ENCODE data around the gene PLA2G4E.

Gene PLA2G4E

DNA sequence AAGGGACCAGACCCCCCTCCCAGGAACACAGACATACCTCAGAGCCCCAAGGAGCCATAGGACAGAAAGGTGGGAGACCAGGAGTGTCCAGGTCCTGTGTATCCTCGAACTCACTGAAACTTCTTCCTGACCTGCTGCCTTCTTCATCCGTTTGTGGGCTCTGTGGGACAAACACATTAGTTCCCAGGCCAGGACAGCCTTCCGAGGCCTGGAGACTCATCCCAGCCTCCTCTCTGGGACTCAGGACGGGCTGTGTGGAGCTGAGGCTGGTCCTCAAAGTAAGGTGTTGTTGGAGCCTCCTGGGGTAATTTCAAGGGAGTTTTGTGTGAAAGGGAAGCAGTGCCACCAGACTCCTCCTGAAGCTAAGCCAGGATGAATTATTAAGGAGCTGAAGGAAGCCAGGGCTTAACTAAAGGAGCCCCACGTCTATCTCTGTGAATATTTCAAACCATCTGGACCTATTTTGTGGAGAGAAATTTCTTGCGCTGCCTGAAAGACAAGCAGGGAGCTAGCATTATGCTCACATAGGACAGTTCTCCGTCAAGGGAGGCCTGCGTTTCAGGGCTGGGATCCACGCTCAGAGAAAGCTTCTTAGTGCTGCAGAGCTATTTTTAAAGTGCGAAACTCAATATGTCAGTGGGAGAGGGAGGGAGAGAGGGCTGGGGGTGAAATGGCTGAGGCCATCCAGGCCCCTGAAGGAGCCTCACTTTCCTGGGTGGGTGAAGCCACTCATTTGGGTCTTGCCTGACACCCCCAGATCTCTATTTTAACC, 29.8 kb upstream of the PLA2G4E start:
- DNase-seq: no peak

DNA sequence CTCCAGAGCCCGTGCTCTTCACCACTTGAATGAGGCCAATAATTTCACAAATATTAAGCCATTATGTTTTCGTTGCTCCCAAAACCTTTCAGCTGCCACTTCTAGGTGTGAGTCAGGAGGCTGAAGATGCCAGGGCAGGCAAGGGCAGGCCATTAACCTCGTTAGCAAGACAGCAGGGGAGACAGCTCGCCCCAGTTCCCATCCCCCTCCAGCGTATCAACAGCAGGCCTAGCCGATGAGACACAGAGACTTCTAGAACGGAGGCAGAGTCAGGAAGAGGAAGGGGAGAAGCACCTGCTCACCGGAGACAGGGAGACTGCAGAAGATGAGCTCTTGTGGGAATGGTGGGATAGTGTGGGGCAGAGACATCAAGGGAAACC, 28.0 kb upstream of the PLA2G4E start:
- no peak for DNase-seq

DNA sequence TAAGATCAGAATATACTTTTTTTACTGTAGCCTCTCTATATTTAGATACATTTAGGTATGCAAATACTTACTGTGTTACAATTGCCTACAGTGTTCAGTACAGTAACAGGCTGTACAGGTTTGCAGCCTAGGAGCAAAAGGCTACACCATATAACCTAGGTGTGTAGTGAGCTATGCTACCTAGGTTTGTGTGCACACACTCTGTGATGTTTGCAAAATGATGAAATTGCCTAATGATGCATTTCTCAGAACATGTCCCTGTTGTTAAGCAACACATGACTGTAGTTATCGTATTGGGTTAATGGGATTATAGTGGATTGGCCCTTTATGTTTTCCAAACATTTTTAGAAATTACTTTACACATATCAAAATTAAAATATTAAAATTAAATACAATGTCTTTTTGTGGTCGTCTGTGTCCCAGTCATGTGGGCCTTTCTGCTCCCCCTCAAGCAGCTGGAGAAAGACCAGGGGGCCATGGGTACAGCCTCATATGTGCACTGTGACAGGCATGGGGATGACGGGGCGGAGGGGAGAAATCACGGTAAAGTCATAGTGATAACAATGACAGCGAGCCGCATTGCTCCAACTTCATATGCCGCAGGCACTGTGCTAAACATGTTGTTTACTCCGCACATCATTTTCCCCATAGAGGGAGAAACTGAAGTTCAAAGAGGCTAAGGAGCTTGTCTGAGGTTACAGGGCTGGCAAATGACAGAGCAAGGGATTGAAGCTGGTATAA, 27.4 kb upstream of the PLA2G4E start:
- DNase-seq: no peak

GRCh38 chr15:42046597-42046996, 25.8 kb upstream of the PLA2G4E start:
- DNase-seq: no peak

- DNase-seq: no peak
These were observed 24.4 kb upstream of the PLA2G4E start for GRCh38 chr15:42045211-42045615.

DNA sequence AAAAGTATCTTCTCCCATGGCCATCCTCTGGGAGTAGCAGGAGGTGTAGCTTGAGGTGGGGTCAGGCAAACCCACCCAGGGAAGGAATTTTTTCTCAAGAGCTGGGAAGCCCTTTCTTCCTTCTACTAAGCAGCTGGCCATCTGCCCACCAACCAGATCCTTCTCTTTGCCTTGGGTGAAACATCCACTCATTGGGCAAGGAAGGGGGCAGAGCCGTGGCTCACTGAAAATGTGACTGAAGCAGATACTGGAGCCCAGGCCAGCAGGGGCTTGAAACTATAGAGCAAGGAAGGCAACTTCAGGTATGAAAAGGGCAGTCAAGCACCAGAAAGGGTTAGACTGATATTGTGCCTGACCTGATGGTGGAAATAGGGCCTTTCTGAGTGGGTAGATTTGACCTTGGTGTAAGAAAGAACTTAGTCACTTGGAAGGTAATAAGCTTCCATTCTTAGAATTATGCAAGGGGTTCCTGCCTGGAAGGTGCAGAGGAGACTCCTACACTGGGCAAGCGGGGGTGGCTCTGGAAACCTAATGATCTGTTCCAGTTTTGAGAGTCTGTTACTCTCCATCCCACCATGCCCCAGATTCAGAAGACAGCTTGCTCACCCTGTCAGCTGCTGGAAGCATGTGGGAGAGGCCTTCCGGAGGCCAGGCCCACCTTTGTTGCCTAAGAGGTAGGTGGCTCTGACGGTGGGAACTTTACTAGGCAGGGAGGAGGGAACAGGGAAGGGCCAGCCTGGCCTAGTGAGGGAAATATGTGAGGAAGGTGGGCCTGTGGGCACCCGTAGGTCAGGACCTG, 22.0 kb upstream of the PLA2G4E start:
- DNase-seq: no peak

DNA sequence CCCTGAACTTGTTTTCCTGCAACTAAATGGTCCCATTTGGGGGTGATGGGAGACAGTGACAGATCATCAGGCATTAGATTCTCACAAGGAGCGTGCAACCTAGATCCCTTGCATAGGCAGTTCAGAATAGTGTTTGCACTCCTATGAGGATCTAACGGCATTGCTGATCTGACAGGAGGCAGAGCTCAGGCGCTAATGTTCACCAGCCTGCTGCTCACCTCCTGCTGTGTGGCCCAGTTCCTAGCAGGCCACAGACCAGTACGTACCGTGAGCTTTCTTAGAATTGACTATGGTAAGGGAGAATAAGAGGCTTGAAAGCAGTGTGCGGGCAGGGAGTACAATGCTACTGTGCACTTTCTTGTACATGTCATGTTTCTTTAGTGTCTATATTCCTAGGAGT, 17.6 kb upstream of the PLA2G4E start:
- no peak for DNase-seq

GRCh38 chr15:42037656-42038055, 16.8 kb upstream of the PLA2G4E start:
- no peak for DNase-seq

DNA sequence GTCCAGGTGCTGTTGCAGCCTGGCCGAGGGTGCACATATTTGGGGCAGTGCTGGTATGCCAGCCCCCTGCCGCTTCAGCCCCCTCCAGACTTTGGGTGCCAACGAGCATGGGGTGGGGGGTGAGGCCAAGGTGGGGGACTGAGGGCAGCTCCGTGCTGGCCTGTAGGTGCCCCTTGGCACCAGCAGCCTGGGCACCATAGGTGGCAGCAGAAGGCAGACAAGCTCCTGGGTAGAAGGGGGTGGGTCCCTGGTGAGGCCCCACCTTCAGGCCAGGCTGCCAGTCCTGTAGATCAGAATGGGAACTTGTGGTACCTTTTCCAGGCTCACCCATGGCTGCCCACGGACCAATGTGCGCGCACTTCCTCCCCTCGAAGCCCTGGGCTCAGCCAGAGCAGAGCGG, 16.1 kb upstream of the PLA2G4E start:
- no peak for DNase-seq

- DNase-seq: no peak
These were observed 15.5 kb upstream of the PLA2G4E start for GRCh38 chr15:42036112-42036905.

DNA sequence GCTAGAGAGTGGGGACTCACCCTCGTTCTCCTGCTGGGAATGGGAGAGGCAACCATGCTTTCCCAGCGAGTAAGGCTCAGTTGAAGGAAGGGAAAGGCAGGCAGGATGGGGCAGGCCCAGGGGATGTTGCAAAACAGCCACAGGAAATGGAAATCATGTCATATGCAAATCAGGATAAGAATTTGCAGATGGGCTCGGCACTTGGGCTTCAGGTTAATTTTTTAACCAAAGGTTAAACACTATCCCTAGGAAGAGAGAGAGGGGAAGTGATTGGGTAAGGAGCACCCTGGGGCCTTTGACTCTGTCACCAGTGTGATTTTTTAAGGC, 14.6 kb upstream of the PLA2G4E start:
- no peak for DNase-seq

DNA sequence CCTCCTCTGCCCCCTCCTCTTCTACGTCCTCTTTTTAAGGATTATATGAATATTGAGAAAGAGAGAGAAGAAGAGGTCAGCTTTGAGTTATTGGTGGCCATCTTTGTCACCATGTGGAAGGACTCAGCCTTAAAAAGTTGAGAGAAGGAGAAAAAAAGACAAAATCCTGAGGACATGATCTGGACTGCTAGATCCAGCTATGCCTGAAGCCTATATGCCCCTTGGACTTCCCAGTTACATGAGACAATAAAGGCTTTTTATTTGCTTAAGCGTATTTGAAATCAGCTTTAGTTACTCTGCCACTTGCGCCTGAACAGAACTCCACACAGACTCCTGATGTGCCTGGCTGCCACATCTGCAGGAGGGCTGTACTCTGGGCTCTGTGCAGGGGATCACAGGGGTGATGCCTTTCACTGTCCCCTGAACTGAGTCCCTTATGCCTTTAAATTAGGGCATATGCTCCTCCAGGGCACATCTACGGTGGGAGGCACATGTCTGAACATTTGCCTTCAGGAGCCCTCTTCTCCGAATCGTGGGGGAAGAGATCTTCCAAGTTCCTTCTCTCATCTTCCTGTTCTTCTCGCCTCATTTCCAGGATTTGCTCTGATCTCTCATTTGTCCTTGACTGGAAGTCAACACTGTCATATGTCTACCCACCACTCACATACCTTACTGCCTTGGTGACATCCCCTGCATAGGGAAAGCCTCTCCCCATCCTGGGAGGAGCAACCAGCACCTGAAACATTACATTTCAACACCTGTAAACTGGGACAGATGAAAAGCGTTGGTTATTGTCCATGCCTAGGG, 14.0 kb upstream of the PLA2G4E start:
- DNase-seq: no peak

DNA sequence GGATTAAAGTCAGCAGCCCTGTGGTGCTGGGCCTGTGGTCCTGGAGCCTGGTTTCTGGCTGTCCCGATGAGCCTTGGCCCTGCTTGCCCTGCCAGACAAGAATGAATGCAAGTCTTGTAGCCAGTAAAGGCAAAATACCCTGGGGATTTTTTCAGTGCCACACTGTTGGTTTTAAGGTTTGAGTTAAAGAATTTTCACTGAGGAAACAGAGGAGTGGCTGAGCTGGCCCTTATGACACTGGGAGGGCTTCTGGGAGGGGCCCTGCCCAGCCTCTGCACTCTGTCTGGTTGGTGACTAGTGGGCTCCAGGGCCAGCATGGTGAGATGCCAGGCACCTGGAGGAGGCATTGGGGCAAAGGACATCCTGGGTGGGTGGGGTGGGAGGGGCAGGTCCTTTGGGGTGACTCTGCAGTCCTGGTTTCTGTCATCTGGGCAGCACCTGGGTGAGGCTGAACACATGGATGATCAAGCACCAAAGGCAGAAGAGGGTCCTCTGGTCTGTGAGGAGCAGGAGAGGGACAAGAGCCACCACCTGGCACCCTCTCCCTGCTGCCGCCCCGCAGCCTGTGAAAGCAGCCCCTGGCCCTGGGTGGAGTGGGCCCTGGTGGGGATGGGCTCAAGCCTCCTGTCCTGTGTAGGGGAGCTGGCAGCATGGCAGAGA, 12.5 kb upstream of the PLA2G4E start:
- DNase-seq: no peak

GRCh38 chr15:42032376-42033213, 11.8 kb upstream of the PLA2G4E start:
- DNase-seq: no peak

GRCh38 chr15:42031198-42031915, 10.5 kb upstream of the PLA2G4E start:
- no peak for DNase-seq

- no peak for DNase-seq
These were observed 6.7 kb upstream of the PLA2G4E start for GRCh38 chr15:42027521-42027920.

DNA sequence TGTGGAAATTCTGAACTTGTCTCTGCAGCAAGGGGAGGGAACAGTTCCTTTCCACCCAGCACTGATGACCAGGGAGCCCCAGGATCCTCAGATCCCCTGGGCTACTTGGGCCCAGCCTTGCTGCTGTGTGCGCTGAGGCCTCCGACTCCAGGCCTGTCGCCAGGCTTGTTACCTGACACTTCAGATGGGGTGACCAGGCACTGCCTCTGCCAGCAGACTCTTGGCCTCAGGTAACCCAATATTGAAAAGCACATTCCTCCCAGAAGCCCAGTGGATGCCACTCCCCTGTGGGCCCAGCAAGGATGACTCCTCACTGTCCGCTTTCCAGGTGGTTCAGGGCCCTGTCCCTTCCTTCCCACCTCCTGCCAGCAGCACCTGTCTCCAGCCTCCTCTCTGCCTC, 3.5 kb upstream of the PLA2G4E start:
- no peak for DNase-seq

DNA sequence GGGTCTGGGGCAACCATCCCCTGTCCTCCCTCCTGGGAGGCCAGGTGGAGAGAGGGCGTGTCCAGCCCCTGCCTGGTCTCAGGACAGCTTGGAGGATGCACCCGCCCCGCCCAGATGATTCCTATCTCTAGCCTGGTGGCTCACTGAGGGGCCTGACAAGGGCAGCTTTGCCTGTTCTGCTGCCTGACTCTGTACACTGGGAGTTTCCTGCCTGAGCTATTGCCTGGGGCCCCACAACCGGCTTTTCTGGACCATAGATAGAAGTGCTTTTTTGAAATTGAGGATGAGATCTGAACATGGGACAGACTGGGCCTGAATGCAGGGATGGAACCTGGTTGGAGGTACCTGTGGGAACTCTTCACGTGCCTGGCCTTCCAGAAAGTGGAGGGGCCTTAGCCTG, 751 bp upstream of the PLA2G4E start:
- no peak for DNase-seq

- no peak for DNase-seq
These were observed 2.3 kb downstream of the PLA2G4E start for GRCh38 chr15:42018306-42019224.

Data from CD4-positive, alpha-beta T cell treated with Interleukin-6 for 4 hours (primary cell).